Lower leg skin (tissue), 4 donors: Measurements from ENCODE around the gene TMEM131L. TPM values are rescaled to one million over a fixed set of nuclear protein-coding genes. Genes with fewer than 3 reads are reported as not detected.

Experiments used
- DNase-seq, 2 donors: peaks; one replicate each; pipeline ENCODE4 v3.0.0-alpha.2; 2019; ENCODE audit warnings: low spot score in 2 of 2
- H3K4me3 ChIP-seq: fragments of 200-600 bp; sonication (generic); 2 replicates; pipeline ENCODE4 v1.5.1; 2017; ENCODE audit warnings: mild to moderate bottlenecking, low read depth; ENCODE audit not compliant: poor library complexity, severe bottlenecking
- CTCF ChIP-seq, 3 donors: fragments of 450-650 bp; IDR thresholded peaks; one replicate each; pipeline ENCODE4 v1.5.1; 2016; ENCODE audit warnings: antibody characterized with exemption in 3 of 3, mild to moderate bottlenecking in 3 of 3, moderate library complexity in 2 of 3
- POLR2A ChIP-seq, 2 donors: fragments of 450-650 bp; IDR thresholded peaks; one replicate each; pipeline ENCODE4 v1.6.1; 2016 to 2017; ENCODE audit warnings: antibody characterized with exemption in 2 of 2, mild to moderate bottlenecking in 1 of 2, moderate library complexity in 1 of 2
- WGBS, 2 donors: methylation state at CpG; one replicate each; pipeline ENCODE4 v1.1.5; 2018; 5-methylcytosine and 5-hydroxymethylcytosine counted together
- intact Hi-C: fragments of 100-400 bp; cut with DNase I; formaldehyde crosslinking; loops from one replicate; pipeline ENCODE4 v1.15.0; 2023; ENCODE audit warnings: low total_unique reads
- total RNA-seq, 4 donors: library from RNA; depleted of rRNA; stranded (reverse); fragments of >200 nt; gene quantifications; one replicate each; pipeline ENCODE4 v1.1.0, GENCODE V29; 2016

The TMEM131L gene
- total RNA-seq, 4 donors from 2014 or later: 8.3 to 15.9 (median 12.1) TPM

DNA sequence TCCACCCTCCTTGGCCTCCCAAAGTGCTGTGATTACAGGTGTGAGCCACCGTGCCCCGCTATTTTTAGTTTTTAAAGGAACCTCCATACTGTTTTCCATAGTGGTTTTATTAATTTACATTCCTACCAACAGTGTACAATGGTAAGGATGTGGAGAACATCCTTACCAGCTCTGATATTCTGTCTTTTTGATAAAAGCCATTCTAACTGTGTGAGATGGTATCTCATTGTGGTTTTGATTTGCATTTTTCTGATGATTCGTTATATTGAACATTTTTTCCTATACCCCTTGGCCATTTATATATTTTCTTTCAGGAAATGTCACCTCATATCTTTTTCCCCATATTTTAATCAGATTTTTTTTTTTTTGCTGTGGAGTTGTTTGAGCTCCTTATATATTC is 203.7 kb downstream of the TMEM131L start:
- no peak for TF ChIP-seq CTCF (IDR thresholded peaks at IDR 0.05)
- TF ChIP-seq POLR2A (IDR thresholded peaks at IDR 0.05): no peak
- intact Hi-C loops: no loop called here
- no peak overlapping the region for H3K4me3 ChIP-seq
- WGBS, 2 donors: 35 to 46% methylated on average over 3 of the region's 3 CpGs
- no peak for DNase-seq

GRCh38 chr4:153676486-153676885 is 210.3 kb downstream of the TMEM131L start:
- intact Hi-C loops: no loop called here
- H3K4me3 ChIP-seq: no peak overlapping the region
- 81 to 87% methylated on average over 5 of the region's 5 CpGs for WGBS, 2 donors
- no peak for DNase-seq
- no peak for TF ChIP-seq CTCF (IDR thresholded peaks at IDR 0.05)
- TF ChIP-seq POLR2A (IDR thresholded peaks at IDR 0.05): no peak

DNA sequence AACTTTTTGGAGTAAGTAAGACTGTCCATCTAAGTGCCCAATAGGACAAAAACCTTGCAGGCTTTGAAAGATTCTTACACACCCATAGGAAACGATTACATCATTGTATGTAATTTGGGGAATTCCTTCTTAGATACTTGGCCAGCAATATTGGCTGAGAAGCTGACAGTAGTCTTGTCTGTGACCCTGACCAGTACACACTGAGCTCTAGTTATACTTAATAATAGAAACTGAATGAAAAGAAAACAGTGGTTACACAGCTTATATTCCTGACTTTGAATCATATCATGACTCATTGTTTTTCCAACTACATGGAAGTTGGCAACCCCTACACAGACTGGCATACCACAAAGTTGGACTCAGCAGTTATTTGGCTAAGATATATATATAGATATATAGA is 210.8 kb downstream of the TMEM131L start:
- TF ChIP-seq POLR2A (IDR thresholded peaks at IDR 0.05): no peak
- intact Hi-C loops: no loop called here
- H3K4me3 ChIP-seq: no peak overlapping the region
- no peak for DNase-seq
- whole genome bisulfite sequencing, 2 donors: 3 to 17% methylated on average over 1 of the region's 1 CpG

DNA sequence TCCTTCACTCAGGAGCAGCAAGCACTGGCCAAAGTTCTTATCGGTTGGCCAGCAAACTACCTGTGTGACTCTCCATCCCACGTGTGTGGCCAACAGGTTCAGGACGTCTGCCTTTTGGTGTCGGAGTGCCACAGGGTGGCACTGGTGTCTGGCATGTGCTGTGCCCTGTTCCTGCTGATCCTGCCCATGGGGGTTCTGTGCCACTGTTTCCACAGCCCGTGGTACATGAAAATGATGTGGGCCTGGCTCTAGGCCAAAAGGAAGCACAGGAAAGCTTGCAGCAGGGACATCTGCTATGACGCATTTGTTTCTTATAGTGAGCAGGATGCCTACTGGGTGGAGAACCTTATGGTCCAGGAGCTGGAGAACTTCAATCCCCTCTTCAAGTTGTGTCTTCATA is 213.3 kb downstream of the TMEM131L start:
- WGBS, 2 donors: 75 to 83% methylated on average over 5 to 6 of the region's 6 CpGs
- intact Hi-C loops: no loop called here
- DNase-seq: no peak
- TF ChIP-seq POLR2A (IDR thresholded peaks at IDR 0.05): no peak
- no peak overlapping the region for H3K4me3 ChIP-seq

- WGBS, 2 donors: 10 to 20% methylated on average over 13 to 27 of the region's 27 CpGs
- intact Hi-C loops: no loop called here
- peak overlapping the region; percentile 39 for H3K4me3 ChIP-seq
- TF ChIP-seq CTCF (IDR thresholded peaks at IDR 0.05): no peak
- no peak for TF ChIP-seq POLR2A (IDR thresholded peaks at IDR 0.05)
- DNase-seq: no peak
These were observed 217.6 kb downstream of the TMEM131L start for GRCh38 chr4:153683763-153684181.

GRCh38 chr4:153684182-153684970 is 218.2 kb downstream of the TMEM131L start, which contains the start of gene TLR2:
Gene TLR2 (plus strand): TSS chr4:153684280. CDS start chr4:153702908, 18,628 bp downstream.
- 0 to 2% methylated on average over 25 to 64 of the region's 75 CpGs for WGBS, 2 donors
- peak within 1 kb of the TSS; percentile 39 for H3K4me3 ChIP-seq
- intact Hi-C loops: no loop called here
- no peak for TF ChIP-seq CTCF (IDR thresholded peaks at IDR 0.05)
- no peak for TF ChIP-seq POLR2A (IDR thresholded peaks at IDR 0.05)
- DNase-seq: peak; percentile 59 to 92

DNA sequence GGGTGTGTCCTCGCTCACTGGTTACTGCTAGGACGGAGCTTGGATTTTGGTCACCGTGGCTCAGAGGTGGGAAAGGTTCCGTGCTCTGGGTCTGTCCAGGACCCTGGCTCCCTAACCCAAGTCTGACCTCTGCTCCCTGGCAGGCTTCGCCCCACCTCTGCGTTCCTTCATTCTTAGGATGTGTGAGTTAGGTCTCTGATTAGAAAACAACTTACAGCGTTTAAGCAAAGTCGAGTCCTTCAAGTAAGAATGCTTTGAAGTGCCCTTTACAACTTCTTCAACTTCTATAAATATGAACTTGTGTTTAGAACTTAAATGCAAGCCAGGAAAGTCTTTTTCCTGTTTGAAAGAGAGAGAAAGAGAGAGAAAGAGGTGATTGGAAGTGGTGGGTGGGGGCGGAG is 218.8 kb downstream of the TMEM131L start:
- intact Hi-C loops: no loop called here
- 13 to 24% methylated on average over 9 of the region's 9 CpGs for WGBS, 2 donors
- DNase-seq: peak in 1 of 2 donors; percentile 87
- peak overlapping the region; percentile 39 for H3K4me3 ChIP-seq
- TF ChIP-seq CTCF (IDR thresholded peaks at IDR 0.05) (no peak), POLR2A (IDR thresholded peaks at IDR 0.05) (no peak)
